ENCODE measurements around the gene C9orf152. TPM values are rescaled to one million over a fixed set of nuclear protein-coding genes. Genes with fewer than 3 reads are reported as not detected.

The C9orf152 gene
- total and polyA plus RNA-seq, 9 of the 15 experiments (the other 6 are each of a cell fraction or from before 2014, with no cell fraction given): not detected

DNA sequence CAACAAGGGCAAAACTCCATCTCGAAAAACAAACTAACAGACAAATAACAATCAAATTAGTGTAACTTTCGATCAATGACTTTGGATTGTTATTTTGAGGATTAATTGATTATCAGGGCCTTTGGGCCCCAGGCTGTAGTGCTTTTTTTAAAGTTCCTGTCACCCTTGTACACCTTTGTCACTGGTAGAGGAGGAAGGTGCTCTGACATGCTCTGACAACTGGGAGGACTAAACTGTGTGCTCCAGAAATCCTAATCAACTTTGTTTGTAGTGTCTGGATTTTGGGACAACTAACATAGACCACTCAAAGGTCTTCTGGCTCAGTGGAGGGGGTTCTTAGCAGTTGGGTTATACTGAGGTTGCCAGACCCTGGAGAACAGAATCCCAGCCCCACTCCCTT lies 46.5 kb upstream of the C9orf152 start:
- POLR2A ChIA-PET: no interaction called here
- 8% methylated on average over 2 of the region's 2 CpGs for WGBS (ENCODE audit: insufficient coverage, low coverage, missing lambda C conversion rate)
- peaks cover 40% of the 10 kb centered on the region for H4K20me1 ChIP-seq (replicated peaks; ENCODE audit: control insufficient read depth, insufficient read depth, low read length)
- DNase-seq (ENCODE audit: extremely low read depth in 1 of 4, low spot score in 3 of 4) (no peak), FAIRE-seq (no peak), ATAC-seq (no peak)
- TF ChIP-seq, protein P1, sequence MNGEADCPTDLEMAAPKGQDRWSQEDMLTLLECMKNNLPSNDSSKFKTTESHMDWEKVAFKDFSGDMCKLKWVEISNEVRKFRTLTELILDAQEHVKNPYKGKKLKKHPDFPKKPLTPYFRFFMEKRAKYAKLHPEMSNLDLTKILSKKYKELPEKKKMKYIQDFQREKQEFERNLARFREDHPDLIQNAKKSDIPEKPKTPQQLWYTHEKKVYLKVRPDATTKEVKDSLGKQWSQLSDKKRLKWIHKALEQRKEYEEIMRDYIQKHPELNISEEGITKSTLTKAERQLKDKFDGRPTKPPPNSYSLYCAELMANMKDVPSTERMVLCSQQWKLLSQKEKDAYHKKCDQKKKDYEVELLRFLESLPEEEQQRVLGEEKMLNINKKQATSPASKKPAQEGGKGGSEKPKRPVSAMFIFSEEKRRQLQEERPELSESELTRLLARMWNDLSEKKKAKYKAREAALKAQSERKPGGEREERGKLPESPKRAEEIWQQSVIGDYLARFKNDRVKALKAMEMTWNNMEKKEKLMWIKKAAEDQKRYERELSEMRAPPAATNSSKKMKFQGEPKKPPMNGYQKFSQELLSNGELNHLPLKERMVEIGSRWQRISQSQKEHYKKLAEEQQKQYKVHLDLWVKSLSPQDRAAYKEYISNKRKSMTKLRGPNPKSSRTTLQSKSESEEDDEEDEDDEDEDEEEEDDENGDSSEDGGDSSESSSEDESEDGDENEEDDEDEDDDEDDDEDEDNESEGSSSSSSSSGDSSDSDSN (IDR thresholded peaks at IDR 0.05; ENCODE audit: borderline replicate concordance in 1 of 2, low read depth in 2 of 2, low read length in 2 of 2): 0 out of 4 replicates have a peak, but pooled peaks of 1 of the 2 experiments have one; percentile 20
- TF ChIP-seq, protein P2, sequence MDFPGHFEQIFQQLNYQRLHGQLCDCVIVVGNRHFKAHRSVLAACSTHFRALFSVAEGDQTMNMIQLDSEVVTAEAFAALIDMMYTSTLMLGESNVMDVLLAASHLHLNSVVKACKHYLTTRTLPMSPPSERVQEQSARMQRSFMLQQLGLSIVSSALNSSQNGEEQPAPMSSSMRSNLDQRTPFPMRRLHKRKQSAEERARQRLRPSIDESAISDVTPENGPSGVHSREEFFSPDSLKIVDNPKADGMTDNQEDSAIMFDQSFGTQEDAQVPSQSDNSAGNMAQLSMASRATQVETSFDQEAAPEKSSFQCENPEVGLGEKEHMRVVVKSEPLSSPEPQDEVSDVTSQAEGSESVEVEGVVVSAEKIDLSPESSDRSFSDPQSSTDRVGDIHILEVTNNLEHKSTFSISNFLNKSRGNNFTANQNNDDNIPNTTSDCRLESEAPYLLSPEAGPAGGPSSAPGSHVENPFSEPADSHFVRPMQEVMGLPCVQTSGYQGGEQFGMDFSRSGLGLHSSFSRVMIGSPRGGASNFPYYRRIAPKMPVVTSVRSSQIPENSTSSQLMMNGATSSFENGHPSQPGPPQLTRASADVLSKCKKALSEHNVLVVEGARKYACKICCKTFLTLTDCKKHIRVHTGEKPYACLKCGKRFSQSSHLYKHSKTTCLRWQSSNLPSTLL (IDR thresholded peaks at IDR 0.05): no peak
- TF ChIP-seq ZNF263 (CRISPR knock-in tag; IDR thresholded peaks at IDR 0.05; ENCODE audit: borderline replicate concordance) (peak; percentile 64; the same call in 1 of the 2 replicates), ZFX (CRISPR knock-in tag; IDR thresholded peaks at IDR 0.05) (no peak)
- TF ChIP-seq, protein P3, sequence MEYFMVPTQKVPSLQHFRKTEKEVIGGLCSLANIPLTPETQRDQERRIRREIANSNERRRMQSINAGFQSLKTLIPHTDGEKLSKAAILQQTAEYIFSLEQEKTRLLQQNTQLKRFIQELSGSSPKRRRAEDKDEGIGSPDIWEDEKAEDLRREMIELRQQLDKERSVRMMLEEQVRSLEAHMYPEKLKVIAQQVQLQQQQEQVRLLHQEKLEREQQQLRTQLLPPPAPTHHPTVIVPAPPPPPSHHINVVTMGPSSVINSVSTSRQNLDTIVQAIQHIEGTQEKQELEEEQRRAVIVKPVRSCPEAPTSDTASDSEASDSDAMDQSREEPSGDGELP (CRISPR knock-in tag; IDR thresholded peaks at IDR 0.05; ENCODE audit: borderline replicate concordance): no peak
- peak overlapping the region; percentile 91 for H3K4me3 ChIP-seq
- H3K9me1 ChIP-seq (ENCODE audit: control insufficient read depth, insufficient read depth, low read length): peaks cover 3% of the 10 kb centered on the region
- H2AFZ ChIP-seq (ENCODE audit: low read depth, low read length): no peak overlapping the region
- in situ Hi-C loops (cut with MboI) (no loop called here), intact Hi-C loops (cut with micrococcal nuclease) (no loop called here)
- peak overlapping the region; percentile 94 for H3K4me2 ChIP-seq (ENCODE audit: insufficient read depth, low read length)
- no peaks in the 10 kb centered on the region for H3K27me3 ChIP-seq (ENCODE audit: control insufficient read depth in 2 of 2, insufficient read depth in 2 of 2, low read length in 2 of 2)
- no TSS peak for BruUV-seq (replicated peaks)
- H3K4me1 ChIP-seq (replicated peaks in 1 of 2; ENCODE audit: control insufficient read depth in 2 of 2, insufficient read depth in 2 of 2, low read length in 2 of 2): peaks cover 13 to 38% of the 10 kb centered on the region in 2 experiments
- peak overlapping the region; percentile 97; the same call in 2 of the 3 replicates for H3K27ac ChIP-seq (ENCODE audit: extremely low read depth, low read depth, low read length)
- CTCF ChIA-PET (ENCODE audit: low intra/inter-chr PET ratio): no interaction called here
- H3K9me3 ChIP-seq (replicated peaks; ENCODE audit: control insufficient read depth, insufficient read depth, low read depth, low read length): no peaks in the 10 kb centered on the region
- H3K79me2 ChIP-seq (ENCODE audit: control insufficient read depth, insufficient read depth, low read length): peaks cover 85% of the 10 kb centered on the region
- peak overlapping the region; percentile 79 to 97 for H3K9ac ChIP-seq (ENCODE audit: insufficient read depth in 1 of 2, low read depth in 2 of 2, low read length in 2 of 2)
- peaks cover 39% of the 10 kb centered on the region for H3K36me3 ChIP-seq (ENCODE audit: control insufficient read depth, insufficient read depth, low read length)

Measured in K562 (cell line).